Measurements from ENCODE around the gene PEMT.

- TF ChIP-seq CTCF (IDR thresholded peaks at IDR 0.05) (no peak), EZH2 (IDR thresholded peaks at IDR 0.05; ENCODE audit: borderline replicate concordance, insufficient read depth, low read depth, low read length, poor library complexity, severe bottlenecking) (no peak)
Observed at GRCh38 chr17:17507465-17508011, 84.0 kb downstream of the PEMT start.
